Heart left ventricle (tissue), 16 donors: ENCODE results near the gene NUBP2. TPM values are rescaled to one million over a fixed set of nuclear protein-coding genes. Genes with fewer than 3 reads are reported as not detected.

ENCODE experiments used
- ATAC-seq, 4 donors: fragments of 200-7000 bp; cut with Tn5 transposase; one replicate each; pipeline ENCODE4 v1.9.1; 2020 to 2022; ENCODE audit warnings: moderate library complexity in 4 of 4, mild to moderate bottlenecking in 3 of 4, moderate number of reproducible peaks in 1 of 4
- DNase-seq, 5 donors: peaks; one replicate each; pipeline ENCODE4 v3.0.0-alpha.2; 2020
- H3K27ac ChIP-seq, 12 donors: fragments of 200-600 bp; sonication (generic) in 4 of 12; one replicate each; pipeline versions ENCODE4 v1.5.0 to v1.8.0; 2016 to 2022; ENCODE audit warnings: mild to moderate bottlenecking in 2 of 12
- H3K27me3 ChIP-seq, 9 donors: fragments of 200-600 bp; sonication (generic) in 2 of 9; one replicate each; pipeline versions ENCODE4 v1.5.1 to v1.8.0; 2016 to 2022; ENCODE audit warnings: mild to moderate bottlenecking in 3 of 9
- H3K36me3 ChIP-seq, 9 donors: fragments of 200-600 bp; sonication (generic) in 2 of 9; one replicate each; pipeline versions ENCODE4 v1.5.0 to v1.8.0; 2018 to 2022; ENCODE audit warnings: mild to moderate bottlenecking in 2 of 9
- H3K4me1 ChIP-seq, 12 donors: fragments of 200-600 bp; sonication (generic) in 4 of 12; one replicate each; pipeline versions ENCODE4 v1.5.0 to v1.8.0; 2016 to 2022; ENCODE audit warnings: mild to moderate bottlenecking in 3 of 12
- H3K4me3 ChIP-seq, 12 donors: fragments of 200-600 bp; sonication (generic) in 4 of 12; one replicate each; pipeline versions ENCODE4 v1.5.0 to v1.8.0; 2017 to 2022; ENCODE audit warnings: mild to moderate bottlenecking in 9 of 12, moderate library complexity in 4 of 12
- H3K9me3 ChIP-seq, 12 donors: fragments of 200-600 bp; sonication (generic) in 4 of 12; one replicate each; pipeline versions ENCODE4 v1.5.0 to v1.8.0; 2016 to 2022; ENCODE audit warnings: mild to moderate bottlenecking in 1 of 12
- CTCF ChIP-seq, 12 donors: fragments of 200-600 bp; sonication (generic) in 4 of 12; IDR thresholded peaks; one replicate each; pipeline versions ENCODE4 v1.5.0 to v1.8.0; 2018 to 2022; ENCODE audit warnings: antibody characterized with exemption in 12 of 12, mild to moderate bottlenecking in 5 of 12
- POLR2A ChIP-seq, 2 donors: fragments of 450-650 bp; IDR thresholded peaks; one replicate each; pipeline ENCODE4 v1.6.1; 2017; ENCODE audit warnings: antibody characterized with exemption in 2 of 2, mild to moderate bottlenecking in 2 of 2, moderate library complexity in 2 of 2
- WGBS, 4 donors: extraction: QIAGEN DNeasy Blood & Tissue Kit in 2 of 4; methylation state at CpG; one replicate each; pipeline versions ENCODE4 v1.1.5 to v1.1.7; 2013 to 2018; 5-methylcytosine and 5-hydroxymethylcytosine counted together
- intact Hi-C, 10 donors: fragments of 100-400 bp; cut with DNase I; formaldehyde crosslinking; loops; one replicate each; pipeline versions ENCODE4 v1.11.1 to v1.14.2; 2022
- polyA plus RNA-seq, 2 donors: library from polyadenylated mRNA; stranded (reverse); fragments of 200-250 nt; gene quantifications; one replicate each; pipeline ENCODE4 v1.2.3, GENCODE V29; 2013
- total RNA-seq, 9 donors: library from RNA; depleted of rRNA in 2 of 9; stranded (reverse); fragments of >200 nt in 2 of 9; fragmentation: NEBNext Ultra II Directional in 3 of 9; extraction: Animal tissue kit (Norgen Biotek cat#: 25700) in 3 of 9; gene quantifications; one replicate each; pipeline versions ENCODE4 v1.1.0 to v1.2.4, GENCODE V29; 2016 to 2023
- donor health status: ischemic (EF 13 %, LVEDD 7.1; RV severe dilation, severe dysfunction).
- donor health status: healthy with polysubstance abuse.
- donor health status: DM: no; HTN: yes; CAD: no.
- donor health status: DM: no; HTN: no; CAD: no.
- donor health status: ischemic (EF 25% LVEDD 6.9; RV normal size, moderate dysfunction).
- donor health status: ischemic (EF 25% LVEDD 5.7; RV mildly dilated, moderate dysfunction).
- donor health status: healthy.
- donor health status: DM: yes; HTN: yes; CAD: no.
- donor health status: ischemic (EF 35%, LVEDD 5.7; RV mildly dilated, moderate dysfunction).
- donor health status: nonischemic (EF 11% LVEDD 7.7; RV severe dilation, severe dysfunction).
- donor health status: DM: yes; HTN: yes; CAD: no.
- donor health status: PGD.
- donor health status: ischemic (EF 29% LVEDD 5.4; RV normal size, mild dysfunction).
- donor health status: nonischemic (EF 23%, LVEDD 6.1; RV moderate dilation, normal function).

NUBP2 gene
- total and polyA plus RNA-seq, 11 donors: 26.7 to 81.9 (median 30.4) TPM

GRCh38 chr16:1818873-1819525, 36.2 kb downstream of the NUBP2 start:
- ATAC-seq (no peak), DNase-seq (no peak)
- TF ChIP-seq CTCF (IDR thresholded peaks at IDR 0.05) (no peak), POLR2A (IDR thresholded peaks at IDR 0.05) (no peak)
- intact Hi-C loops: no loop called here
- Histone ChIP-seq H3K4me1 (peaks cover 0 to 8% (median 4%) of the 10 kb centered on the region in 12 donors), H3K27ac (no peak overlapping the region), H3K4me3 (no peak overlapping the region), H3K36me3 (peaks cover 0 to 87% (median 76%) of the 10 kb centered on the region in 9 donors), H3K9me3 (no peaks in the 10 kb centered on the region), H3K27me3 (no peaks in the 10 kb centered on the region)
- 92 to 96% (median 94%) methylated on average over 13 to 35 of the region's 35 CpGs for WGBS, 4 donors

DNA sequence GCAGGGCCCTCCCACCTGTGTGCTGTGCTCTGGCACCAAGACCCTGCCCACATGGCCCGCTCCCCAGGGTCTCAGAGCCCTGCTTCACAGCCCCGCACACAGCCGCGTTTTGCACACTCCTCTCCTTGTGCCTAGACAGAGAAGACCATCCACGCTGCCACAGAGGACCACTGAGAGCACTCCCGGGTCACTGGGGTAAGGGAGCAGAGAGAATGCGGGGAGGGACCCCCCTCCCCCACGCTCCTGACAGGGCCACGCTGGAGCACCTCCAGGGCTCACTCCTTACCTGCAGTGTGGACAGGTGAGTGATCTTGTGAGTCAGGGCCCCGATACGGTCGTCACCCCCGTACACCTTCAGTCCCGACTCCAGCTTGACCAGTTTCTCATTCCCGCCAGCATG, 36.9 kb downstream of the NUBP2 start:
- Histone ChIP-seq H3K9me3 (no peaks in the 10 kb centered on the region), H3K36me3 (peaks cover 0 to 81% (median 74%) of the 10 kb centered on the region in 9 donors), H3K27me3 (no peaks in the 10 kb centered on the region), H3K4me3 (no peak overlapping the region), H3K27ac (no peak overlapping the region), H3K4me1 (peaks cover 0 to 14% (median 10%) of the 10 kb centered on the region in 12 donors)
- 92 to 96% (median 94%) methylated on average over 15 of the region's 15 CpGs for WGBS, 4 donors
- no peak for ATAC-seq
- TF ChIP-seq CTCF (IDR thresholded peaks at IDR 0.05): no peak
- TF ChIP-seq POLR2A (IDR thresholded peaks at IDR 0.05): no peak
- no peak for DNase-seq
- intact Hi-C loops: no loop called here

DNA sequence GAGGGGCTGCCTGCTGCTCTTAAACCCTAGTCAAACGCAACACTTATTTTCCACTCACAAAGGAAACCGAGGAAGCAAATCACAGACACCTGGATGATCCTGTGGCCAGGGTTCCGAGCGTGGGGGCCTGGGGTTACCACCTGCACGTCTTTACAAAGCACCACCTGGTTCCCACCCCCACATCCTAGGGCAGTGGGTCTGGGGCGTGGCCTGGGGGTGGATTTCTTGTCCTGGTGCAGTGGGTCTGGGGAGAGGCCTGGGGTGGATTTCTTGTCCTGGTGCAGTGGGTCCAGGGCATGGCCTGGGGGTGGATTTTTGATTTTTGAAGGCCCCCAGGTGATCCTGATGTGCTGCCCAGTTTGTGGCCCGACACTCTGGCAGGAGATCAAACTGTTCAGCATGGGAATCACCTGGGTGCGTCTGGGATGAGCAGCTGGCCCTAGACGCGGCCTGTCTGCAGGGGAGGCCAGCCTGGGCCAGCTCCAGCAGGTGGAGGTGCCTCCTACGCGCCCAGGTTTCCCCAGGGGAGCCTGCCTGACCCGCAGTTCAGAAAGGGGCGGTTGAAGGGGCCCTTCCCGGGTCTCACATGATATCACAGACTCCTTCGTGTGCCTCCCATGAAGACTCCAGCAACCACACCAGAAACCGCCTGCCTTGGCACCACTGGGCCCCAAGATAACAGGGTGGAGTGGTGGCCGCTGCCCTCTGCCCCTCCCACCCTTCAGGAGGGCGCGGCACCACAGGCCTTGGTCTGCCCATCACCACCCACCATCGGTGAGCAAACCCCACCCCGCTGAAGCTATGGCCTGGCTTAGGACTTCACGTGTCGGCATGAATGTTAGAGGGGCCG, 37.6 kb downstream of the NUBP2 start:
- peaks cover 0 to 76% (median 69%) of the 10 kb centered on the region in 9 donors for H3K36me3 ChIP-seq
- no peak for TF ChIP-seq POLR2A (IDR thresholded peaks at IDR 0.05)
- TF ChIP-seq CTCF (IDR thresholded peaks at IDR 0.05): no peak
- ATAC-seq: no peak
- H3K9me3 ChIP-seq: no peaks in the 10 kb centered on the region
- H3K27ac ChIP-seq: no peak overlapping the region
- DNase-seq: no peak
- H3K4me1 ChIP-seq: peaks cover 0 to 21% (median 16%) of the 10 kb centered on the region in 12 donors
- intact Hi-C loops: no loop called here
- H3K4me3 ChIP-seq: no peak overlapping the region
- no peaks in the 10 kb centered on the region for H3K27me3 ChIP-seq
- WGBS, 4 donors: 89 to 95% (median 92%) methylated on average over 13 to 25 of the region's 25 CpGs

GRCh38 chr16:1820946-1821290, 38.2 kb downstream of the NUBP2 start:
- Histone ChIP-seq H3K27me3 (no peaks in the 10 kb centered on the region), H3K4me3 (no peak overlapping the region), H3K27ac (no peak overlapping the region), H3K4me1 (peaks cover 4 to 27% (median 22%) of the 10 kb centered on the region in 12 donors), H3K9me3 (no peaks in the 10 kb centered on the region), H3K36me3 (peaks cover 0 to 70% (median 63%) of the 10 kb centered on the region in 9 donors)
- WGBS, 4 donors: 89 to 91% (median 90%) methylated on average over 10 to 12 of the region's 12 CpGs
- intact Hi-C loops: no loop called here
- DNase-seq (no peak), ATAC-seq (no peak)
- no peak for TF ChIP-seq POLR2A (IDR thresholded peaks at IDR 0.05)
- no peak for TF ChIP-seq CTCF (IDR thresholded peaks at IDR 0.05)
